Heart right ventricle (tissue), 16 donors: ENCODE data around the gene PLPP6. TPM values are rescaled to one million over a fixed set of nuclear protein-coding genes. Genes with fewer than 3 reads are reported as not detected.

Experiments used
- ATAC-seq, 8 donors: fragments of 200-7000 bp; cut with Tn5 transposase; one replicate each; pipeline ENCODE4 v1.9.1; 2020; ENCODE audit warnings: mild to moderate bottlenecking in 8 of 8, moderate library complexity in 8 of 8, moderate number of reproducible peaks in 1 of 8
- DNase-seq, 2 donors: peaks; one replicate each; pipeline ENCODE4 v3.0.0-alpha.2; 2020
- H3K27ac ChIP-seq, 10 donors: fragments of 200-600 bp; sonication (generic) in 2 of 10; one replicate each; pipeline versions ENCODE4 v1.5.0 to v1.8.0; 2020 to 2022; ENCODE audit warnings: mild to moderate bottlenecking in 3 of 10
- H3K27me3 ChIP-seq, 7 donors: fragments of 200-600 bp; one replicate each; pipeline ENCODE4 v1.8.0; 2021 to 2022; ENCODE audit warnings: mild to moderate bottlenecking in 2 of 7
- H3K36me3 ChIP-seq, 9 donors: fragments of 200-600 bp; sonication (generic) in 1 of 9; one replicate each; pipeline versions ENCODE4 v1.5.0 to v1.8.0; 2020 to 2022; ENCODE audit warnings: mild to moderate bottlenecking in 2 of 9
- H3K4me1 ChIP-seq, 9 donors: fragments of 200-600 bp; sonication (generic) in 1 of 9; one replicate each; pipeline versions ENCODE4 v1.5.0 to v1.8.0; 2020 to 2022; ENCODE audit warnings: mild to moderate bottlenecking in 4 of 9
- H3K4me3 ChIP-seq, 10 donors: fragments of 200-600 bp; sonication (generic) in 2 of 10; one replicate each; pipeline versions ENCODE4 v1.5.0 to v1.8.0; 2020 to 2022; ENCODE audit warnings: mild to moderate bottlenecking in 7 of 10, moderate library complexity in 2 of 10
- H3K9me3 ChIP-seq, 11 donors: fragments of 200-600 bp in 10 of 11; sonication (generic) in 2 of 11; one replicate each; pipeline versions ENCODE4 v1.5.0 to v1.8.0; 2013 to 2022; ENCODE audit warnings: mild to moderate bottlenecking in 2 of 11, control low read depth in 1 of 11, moderate library complexity in 1 of 11
- CTCF ChIP-seq, 9 donors: fragments of 200-600 bp; sonication (generic) in 2 of 9; IDR thresholded peaks; one replicate each; pipeline versions ENCODE4 v1.5.0 to v1.8.0; 2021 to 2022; ENCODE audit warnings: antibody characterized with exemption in 9 of 9, mild to moderate bottlenecking in 5 of 9, moderate library complexity in 1 of 9
- whole genome bisulfite sequencing, 2 donors: extraction: QIAGEN DNeasy Blood & Tissue Kit; methylation state at CpG; one replicate each; pipeline ENCODE4 v1.1.7; 2013; ENCODE audit warnings: inconsistent platforms in 1 of 2; 5-methylcytosine and 5-hydroxymethylcytosine counted together
- intact Hi-C, 10 donors: fragments of 100-400 bp; cut with DNase I; formaldehyde crosslinking; loops; one replicate each; pipeline versions ENCODE4 v1.11.1 to v1.14.2; 2022
- polyA plus RNA-seq, 2 donors: library from polyadenylated mRNA; stranded (reverse); fragments of 200-250 nt; gene quantifications; one replicate each; pipeline ENCODE4 v1.2.3, GENCODE V29; 2013
- total RNA-seq, 10 donors: library from RNA; stranded (reverse); fragmentation: NEBNext Ultra II Directional in 3 of 10; extraction: Animal tissue kit (Norgen Biotek cat#: 25700) in 3 of 10; gene quantifications; one replicate each; pipeline versions ENCODE4 v1.2.1 to v1.2.4, GENCODE V29; 2021 to 2023
- donor health status: Arrhythmogenic right ventricular cardiomyopathy.
- donor health status: ischemic (EF 13 %, LVEDD 7.1; RV severe dilation, severe dysfunction).
- donor health status: healthy with polysubstance abuse.
- donor health status: DM: no; HTN: yes; CAD: no.
- donor health status: DM: no; HTN: no; CAD: no.
- donor health status: ischemic (EF 25% LVEDD 6.9; RV normal size, moderate dysfunction).
- donor health status: ischemic (EF 25% LVEDD 5.7; RV mildly dilated, moderate dysfunction).
- donor health status: healthy.
- donor health status: DM: yes; HTN: yes; CAD: no.
- donor health status: Ischemic cardiomyopathy.
- donor health status: ischemic (EF 35%, LVEDD 5.7; RV mildly dilated, moderate dysfunction).
- donor health status: nonischemic (EF 11% LVEDD 7.7; RV severe dilation, severe dysfunction).
- donor health status: DM: yes; HTN: yes; CAD: no.
- donor health status: PGD.
- donor health status: ischemic (EF 29% LVEDD 5.4; RV normal size, mild dysfunction).
- donor health status: nonischemic (EF 23%, LVEDD 6.1; RV moderate dilation, normal function).

The PLPP6 gene
- total and polyA plus RNA-seq, 12 donors, result 1.9 to 4.1 (median 2.5) TPM

- H3K27me3 ChIP-seq, result no peaks in the 10 kb centered on the region
- intact Hi-C loops, result no loop called here
- no peak for TF ChIP-seq CTCF (IDR thresholded peaks at IDR 0.05)
- WGBS, 2 donors, result 90 to 91% methylated on average over 3 of the region's 3 CpGs
- H3K36me3 ChIP-seq, result no peaks in the 10 kb centered on the region
- DNase-seq (no peak), ATAC-seq (no peak)
- H3K27ac ChIP-seq, result no peak overlapping the region
- no peak overlapping the region for H3K4me3 ChIP-seq
- H3K4me1 ChIP-seq, result peaks cover 0 to 14% (median 4%) of the 10 kb centered on the region in 9 donors
- no peaks in the 10 kb centered on the region for H3K9me3 ChIP-seq
Observed at GRCh38 chr9:4670591-4670990, 8.5 kb downstream of the PLPP6 start.

DNA sequence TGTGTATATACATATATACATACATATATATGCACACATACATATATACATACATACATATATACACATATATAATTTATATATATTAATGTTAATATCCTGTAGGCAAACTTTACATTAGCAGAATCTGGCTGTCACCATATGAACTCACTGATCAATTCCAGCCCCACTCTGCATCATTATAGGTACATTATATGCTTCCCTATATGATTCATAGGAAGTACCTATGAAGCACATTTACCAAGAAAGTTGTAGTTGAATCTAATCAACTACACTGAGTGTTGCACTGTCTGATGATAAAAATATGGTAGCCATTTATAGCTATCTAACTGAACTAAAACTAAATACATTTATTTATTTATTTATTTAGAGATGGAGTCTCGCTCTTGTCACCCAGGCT, 9.6 kb downstream of the PLPP6 start:
- DNase-seq, result no peak
- intact Hi-C loops, result no loop called here
- no peak for TF ChIP-seq CTCF (IDR thresholded peaks at IDR 0.05)
- ATAC-seq, result no peak
- Histone ChIP-seq H3K27me3 (no peaks in the 10 kb centered on the region), H3K27ac (no peak overlapping the region), H3K4me1 (peaks cover 0 to 3% (median 0%) of the 10 kb centered on the region in 9 donors), H3K9me3 (no peaks in the 10 kb centered on the region), H3K36me3 (no peaks in the 10 kb centered on the region), H3K4me3 (no peak overlapping the region)
- WGBS, 2 donors, result 98 to 100% methylated on average over 1 of the region's 1 CpG

GRCh38 chr9:4674783-4675182, 12.7 kb downstream of the PLPP6 start:
- Histone ChIP-seq H3K4me3 (no peak overlapping the region), H3K27ac (no peak overlapping the region), H3K36me3 (no peaks in the 10 kb centered on the region), H3K9me3 (no peaks in the 10 kb centered on the region), H3K4me1 (peaks cover 0 to 10% (median 4%) of the 10 kb centered on the region in 9 donors), H3K27me3 (no peaks in the 10 kb centered on the region)
- intact Hi-C loops, result loop anchor here in 4 of 10 donors (5.0 kb wide), 1 partner anchor 68 kb away; the partner anchor contains the start of gene AK3 (in 4 of the 4)
- no peak for ATAC-seq
- DNase-seq, result no peak
- TF ChIP-seq CTCF (IDR thresholded peaks at IDR 0.05), result no peak

DNA sequence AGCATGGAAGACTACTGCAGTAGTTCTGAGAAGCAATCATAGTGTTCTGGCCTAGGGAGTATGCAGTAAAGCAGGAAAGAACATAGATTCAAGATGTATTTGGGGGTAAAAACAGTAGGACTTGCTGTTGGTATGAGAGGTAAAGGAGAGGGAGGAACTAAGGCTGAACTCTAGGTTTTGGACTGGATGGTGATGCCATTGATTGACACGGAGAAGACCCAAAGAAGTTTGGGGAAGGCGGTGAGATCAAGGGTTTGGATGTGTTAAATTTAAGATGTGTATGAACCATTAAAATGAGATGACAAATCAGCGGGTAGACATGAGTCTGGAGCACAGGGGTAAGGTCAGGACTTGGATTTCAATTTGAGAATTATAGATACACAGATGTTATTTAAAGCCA, 15.3 kb downstream of the PLPP6 start:
- Histone ChIP-seq H3K27me3 (no peaks in the 10 kb centered on the region), H3K9me3 (no peaks in the 10 kb centered on the region), H3K4me3 (no peak overlapping the region), H3K36me3 (no peaks in the 10 kb centered on the region), H3K27ac (no peak overlapping the region), H3K4me1 (peaks cover 0 to 26% (median 19%) of the 10 kb centered on the region in 9 donors)
- intact Hi-C loops, result loop anchor here in 4 of 10 donors (5.0 kb wide), 1 partner anchor 65 kb away; the partner anchor contains the start of gene AK3 (in 4 of the 4)
- WGBS, 2 donors, result 60 to 90% methylated on average over 3 of the region's 3 CpGs
- no peak for TF ChIP-seq CTCF (IDR thresholded peaks at IDR 0.05)
- DNase-seq (no peak), ATAC-seq (no peak)
